ENCODE results near the gene SLC24A3. TPM values are rescaled to one million over a fixed set of nuclear protein-coding genes. Genes with fewer than 3 reads are reported as not detected.

The SLC24A3 gene
- total RNA-seq, 1 donor from 2014 or later, result not detected

DNA sequence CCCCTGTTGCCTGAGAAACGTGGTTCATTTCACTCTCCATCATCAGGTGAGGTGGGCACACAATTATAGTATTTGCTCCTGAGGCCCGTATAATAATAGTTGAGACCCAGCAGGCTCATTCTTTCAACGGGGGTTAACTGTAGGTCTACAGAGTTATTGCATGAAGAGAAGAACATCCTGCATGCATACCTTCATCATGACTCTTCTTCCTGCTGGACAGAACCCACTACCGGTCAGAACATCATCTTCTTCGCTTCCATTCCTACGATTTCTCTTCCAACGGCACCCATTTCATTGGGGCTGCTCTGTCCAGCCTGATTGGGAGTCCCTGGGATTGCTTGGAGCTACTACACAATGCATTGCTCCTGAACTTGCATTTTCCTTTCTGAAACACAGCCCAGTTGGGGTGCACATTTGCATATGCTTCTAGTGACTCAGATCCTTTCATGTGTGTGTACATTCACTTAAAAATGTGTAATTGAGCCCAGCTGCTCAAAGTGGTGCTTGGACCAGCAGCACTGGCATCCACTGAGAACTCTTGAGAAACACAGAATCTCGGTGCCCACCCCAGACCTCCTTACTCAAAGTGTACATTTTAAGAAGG is 57.4 kb downstream of the SLC24A3 start:
- intact Hi-C loops (cut with micrococcal nuclease), result no loop called here

DNA sequence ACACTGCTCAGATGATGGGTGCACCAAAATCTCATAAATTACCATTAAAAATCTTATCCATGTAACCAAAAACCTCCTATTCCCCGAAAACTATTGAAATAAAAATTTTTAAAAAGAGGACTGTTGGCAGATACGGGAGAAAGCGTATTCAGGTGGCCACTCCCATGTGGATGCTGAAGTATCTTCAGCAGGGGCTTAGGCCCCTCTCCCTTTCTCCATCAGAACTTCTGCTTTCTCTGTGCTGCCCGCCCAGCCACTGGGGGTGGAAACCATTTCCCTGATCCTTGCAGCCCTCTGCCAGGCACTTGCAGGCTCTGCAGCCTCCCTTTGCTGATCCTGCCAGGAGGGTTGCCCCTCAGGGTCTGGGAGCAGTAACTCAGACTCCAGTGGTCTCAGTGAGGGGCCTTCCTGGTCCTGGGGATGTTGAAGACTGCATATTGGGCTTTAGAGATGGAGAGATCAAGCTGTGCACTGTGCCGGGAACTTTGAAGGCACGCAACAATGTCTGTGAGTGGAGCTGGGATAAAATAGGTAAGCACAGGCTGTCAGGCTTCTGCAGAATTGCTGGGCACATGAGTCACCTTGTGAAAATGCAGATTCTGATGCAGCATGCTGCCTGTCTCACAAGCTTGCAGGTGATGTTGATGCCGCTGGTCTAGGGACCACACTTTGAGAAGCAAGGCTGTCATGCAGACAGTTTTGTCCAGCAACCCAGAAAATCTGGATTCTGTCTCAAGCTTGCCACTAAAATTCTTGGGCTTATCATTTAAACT is 59.6 kb downstream of the SLC24A3 start:
- intact Hi-C loops (cut with micrococcal nuclease), result no loop called here

DNA sequence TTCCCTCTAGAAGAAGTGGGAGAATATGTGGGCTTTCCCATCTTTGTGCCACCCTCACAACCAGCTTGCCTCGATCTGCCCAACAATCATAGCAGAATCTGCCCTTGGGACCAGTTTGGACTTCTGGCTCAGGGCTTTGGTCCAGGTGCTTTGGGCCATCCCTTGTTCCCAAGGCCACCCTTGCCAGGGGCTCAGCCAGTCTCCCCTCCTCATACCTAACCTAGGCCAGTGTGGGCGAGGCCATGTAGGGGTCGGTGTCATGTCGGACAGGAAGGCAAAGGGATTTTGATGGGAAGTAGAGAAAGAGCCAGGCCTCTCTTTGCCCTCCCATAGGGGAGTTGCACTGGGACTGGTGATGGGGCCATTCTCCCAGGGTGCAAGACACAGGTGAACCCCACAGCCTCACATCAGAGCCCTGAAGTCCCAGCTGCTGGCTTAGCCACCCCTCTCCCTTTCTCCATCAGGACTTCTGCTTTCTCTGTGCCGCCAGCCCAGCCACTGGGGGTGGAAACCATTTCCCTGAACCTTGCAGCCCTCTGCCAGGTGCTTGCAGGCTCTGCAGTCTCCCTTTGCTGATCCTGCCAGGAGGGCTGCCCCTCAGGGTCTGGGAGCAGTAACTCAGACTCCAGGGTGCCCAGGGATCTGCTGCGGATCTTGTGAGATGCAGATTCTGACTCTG is 60.7 kb downstream of the SLC24A3 start:
- intact Hi-C loops (cut with micrococcal nuclease), result no loop called here

DNA sequence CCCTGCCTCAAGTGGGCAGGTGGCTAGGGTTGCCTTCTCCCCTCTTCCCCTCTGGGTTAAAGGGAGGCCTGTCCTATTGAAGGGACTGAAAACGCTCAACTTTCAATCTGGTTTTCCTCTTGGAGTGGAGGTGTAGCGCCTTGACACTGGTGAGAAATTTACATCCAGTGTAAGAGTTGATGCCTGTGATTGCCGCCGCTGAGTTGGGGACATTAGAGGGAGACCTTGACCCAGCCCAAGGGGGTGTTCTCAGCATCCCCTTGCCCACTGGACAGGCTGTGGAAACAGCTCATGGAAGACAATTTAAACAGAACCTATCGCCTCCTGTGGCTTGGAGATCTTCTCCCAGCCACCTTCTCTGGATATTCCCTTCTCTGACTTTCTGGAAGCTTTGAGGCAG is 61.6 kb downstream of the SLC24A3 start:
- intact Hi-C loops (cut with micrococcal nuclease), result no loop called here

DNA sequence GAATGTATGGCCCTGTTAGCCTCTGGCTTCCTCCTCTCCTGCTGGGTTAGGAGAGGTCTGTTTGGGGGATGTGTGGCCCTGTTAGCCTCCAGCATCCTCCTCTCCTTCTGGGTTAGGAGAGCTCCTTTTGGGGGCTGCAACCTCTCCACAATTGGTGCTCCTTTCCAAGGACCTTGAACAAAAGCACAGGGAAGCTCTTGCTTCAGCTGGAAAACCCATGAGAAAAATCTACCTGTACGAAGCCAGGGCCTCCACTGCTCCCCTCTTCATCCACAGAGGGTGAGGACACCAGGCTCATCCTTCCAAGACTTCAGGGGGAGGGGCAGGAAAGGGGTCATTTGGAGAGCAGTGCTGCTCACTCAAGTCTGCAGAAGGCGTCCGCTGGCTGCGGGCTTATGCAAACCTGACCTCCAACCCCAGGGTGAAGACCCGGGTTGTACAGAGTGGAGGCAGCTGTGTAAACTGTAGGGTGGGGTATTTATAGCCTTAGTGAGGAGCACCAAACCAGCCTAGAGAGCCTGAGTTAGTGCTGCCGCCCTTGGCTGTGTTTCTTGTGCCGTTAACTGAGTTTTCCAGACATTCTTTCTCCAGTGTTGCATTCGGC is 62.1 kb downstream of the SLC24A3 start:
- intact Hi-C loops (cut with micrococcal nuclease), result no loop called here

DNA sequence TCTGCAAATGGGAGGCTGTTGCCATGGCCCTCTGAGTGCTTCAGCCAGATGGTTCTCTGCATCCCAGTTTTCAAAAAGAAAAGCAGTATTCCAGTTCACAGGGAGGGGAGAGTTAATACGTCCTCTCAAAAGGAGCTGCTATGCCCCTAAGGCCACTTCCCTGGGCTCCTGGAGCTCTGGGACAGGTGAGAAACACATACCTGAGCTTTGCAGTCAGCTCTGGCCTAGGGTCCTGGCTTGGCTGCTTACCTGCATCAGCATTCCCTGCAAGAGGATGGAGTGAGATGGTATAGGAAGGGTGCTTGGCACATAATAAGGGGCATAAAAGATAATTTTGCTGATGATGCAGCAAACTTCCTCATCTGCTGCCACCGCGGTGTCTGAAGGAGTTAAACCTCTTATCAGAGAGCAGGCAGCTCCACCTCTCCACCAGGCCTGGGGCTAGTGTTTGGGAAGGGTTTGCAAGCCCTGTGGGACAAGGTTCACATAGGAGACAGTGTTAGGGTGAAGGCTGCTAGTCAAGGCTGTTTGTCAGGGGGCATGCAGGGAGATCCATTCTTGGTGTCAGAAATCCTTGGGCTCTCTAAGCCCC is 62.7 kb downstream of the SLC24A3 start:
- intact Hi-C loops (cut with micrococcal nuclease), result no loop called here

DNA sequence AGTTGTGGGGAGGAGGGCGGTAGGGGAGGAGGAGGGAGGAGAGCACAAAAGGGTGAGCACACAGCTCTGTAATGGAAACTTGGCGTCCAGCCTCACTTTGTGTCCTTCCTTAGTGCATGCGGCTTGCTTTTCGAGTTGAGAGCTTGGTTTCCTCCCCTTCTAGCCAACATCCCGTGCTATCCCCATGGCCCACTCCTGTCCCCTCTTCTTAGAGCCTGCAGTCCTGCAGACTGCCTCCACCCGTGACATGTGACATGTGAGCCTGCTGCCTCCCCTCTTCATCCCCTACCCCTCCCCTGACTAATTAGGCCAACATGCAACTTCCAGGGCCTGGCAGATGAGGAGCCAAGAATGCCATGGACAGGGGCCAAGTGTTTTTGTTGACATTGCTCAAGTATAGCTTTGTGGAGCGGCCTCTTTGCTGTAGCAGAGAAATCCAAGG is 63.2 kb downstream of the SLC24A3 start:
- intact Hi-C loops (cut with micrococcal nuclease), result no loop called here

DNA sequence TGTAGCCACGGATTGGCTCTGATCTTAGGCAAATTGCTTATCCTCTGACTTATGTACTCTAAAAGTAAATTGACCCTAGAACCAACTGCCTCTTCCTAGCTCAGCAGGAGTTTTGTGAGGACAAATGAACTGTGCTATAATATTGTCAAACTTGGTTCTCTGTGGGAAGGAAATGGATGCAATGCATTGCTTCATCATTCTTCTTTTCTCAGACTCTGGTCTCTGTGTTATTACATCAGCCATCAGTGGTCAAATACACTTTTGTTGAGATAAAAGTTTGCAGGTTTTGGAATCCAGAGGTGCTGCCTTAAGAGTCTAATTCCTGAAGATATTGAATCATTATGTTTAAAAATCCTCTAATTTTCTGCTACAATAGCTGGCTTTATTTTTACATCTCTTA is 64.9 kb downstream of the SLC24A3 start:
- intact Hi-C loops (cut with micrococcal nuclease), result no loop called here

DNA sequence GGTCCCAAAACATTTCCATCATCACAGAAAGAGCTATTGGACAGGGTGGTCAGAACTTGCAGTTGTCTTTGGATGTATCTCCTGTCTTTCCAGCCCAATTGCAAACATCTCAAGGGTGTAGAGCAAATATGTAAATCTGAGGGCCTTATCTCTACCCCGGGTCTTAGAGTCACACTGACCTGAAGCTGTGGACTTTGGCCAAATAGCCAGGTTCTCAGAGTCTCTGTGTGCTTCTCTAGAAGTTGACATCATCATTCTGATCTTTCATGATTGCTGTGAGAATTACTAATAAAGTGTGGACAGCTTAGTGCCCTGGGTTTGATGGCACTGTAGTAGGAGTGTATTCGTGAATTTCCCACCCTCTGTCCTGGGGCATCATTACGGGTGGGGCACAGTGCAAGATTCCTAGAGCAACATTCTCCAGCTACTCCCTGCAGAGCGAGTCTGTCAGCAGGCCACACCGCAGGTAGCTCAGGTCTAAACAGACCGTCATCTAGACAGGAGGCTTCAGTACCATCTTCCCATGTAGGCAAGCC is 71.1 kb downstream of the SLC24A3 start:
- intact Hi-C loops (cut with micrococcal nuclease), result no loop called here

DNA sequence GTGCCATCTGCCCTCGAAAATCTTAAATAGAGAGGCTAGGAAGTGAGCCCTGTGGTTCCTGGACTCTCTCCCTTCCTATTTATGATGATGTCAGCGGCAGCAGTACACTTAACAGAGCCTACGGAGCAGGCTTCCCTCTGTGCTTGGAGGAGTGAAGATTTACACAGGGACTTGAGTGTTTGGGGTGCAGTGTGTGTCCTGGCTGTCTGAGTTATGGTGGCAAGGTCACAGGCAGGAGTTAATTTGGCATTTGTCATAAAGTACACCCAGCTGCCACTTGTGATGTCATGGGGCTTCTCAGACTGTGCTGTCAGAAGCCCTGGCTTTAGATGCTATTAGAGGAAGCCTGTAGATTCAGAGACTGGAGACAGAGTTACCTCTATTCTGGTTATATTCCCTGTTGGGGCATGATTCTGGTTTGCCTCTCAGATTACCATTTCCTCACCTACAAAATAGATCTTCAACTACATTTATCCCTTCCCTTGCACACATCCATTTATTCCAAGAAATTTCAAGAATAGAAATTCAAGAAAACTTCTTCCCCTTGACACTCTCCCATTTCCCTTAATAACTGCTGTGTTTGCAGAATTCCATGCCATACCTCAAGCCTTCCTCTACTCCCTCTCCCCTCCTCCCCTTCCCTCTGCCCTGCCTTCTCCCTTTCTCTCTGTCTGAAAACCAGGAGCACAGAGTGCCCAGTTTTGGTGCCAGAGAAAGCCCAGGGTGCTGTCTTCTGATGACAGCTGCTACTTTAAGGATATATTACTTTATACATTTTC is 72.1 kb downstream of the SLC24A3 start:
- intact Hi-C loops (cut with micrococcal nuclease), result no loop called here

DNA sequence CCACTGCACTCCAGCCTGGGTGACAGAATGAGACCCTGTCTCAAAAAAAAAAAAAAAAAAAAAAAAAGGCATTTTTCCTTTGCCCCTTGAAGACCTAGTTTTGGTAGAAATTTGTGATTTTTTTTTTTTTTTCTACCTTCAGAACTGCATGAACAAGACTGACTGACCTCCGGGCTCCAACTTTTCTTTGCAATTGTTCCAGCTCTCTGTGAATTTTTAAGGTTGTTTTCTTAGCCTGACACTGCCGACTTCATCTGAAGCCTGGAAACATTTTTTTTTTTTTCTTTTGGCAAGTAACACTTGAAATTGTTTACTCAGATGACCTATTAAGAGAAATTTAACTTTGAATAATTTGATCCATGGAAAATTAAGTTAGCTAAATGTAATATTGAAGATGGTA is 73.0 kb downstream of the SLC24A3 start:
- intact Hi-C loops (cut with micrococcal nuclease), result no loop called here

DNA sequence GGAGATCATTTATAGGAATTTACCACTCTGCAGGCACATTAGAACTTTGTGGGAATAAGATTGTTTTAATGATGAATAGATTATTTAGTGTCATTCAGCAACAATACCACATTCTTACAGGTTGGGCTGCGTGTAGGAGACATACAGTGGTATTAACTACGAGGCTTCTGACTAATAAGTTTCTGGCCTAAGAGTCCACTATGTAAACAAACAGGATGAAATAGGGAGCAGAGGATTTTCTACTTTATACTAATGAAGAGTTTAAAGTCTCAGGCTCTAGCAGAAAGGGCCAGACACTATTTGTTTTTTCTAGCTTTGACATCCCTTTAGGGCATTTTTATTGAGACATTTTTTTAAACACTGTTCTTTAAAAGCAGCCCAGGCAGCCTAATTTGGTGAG is 75.6 kb downstream of the SLC24A3 start:
- intact Hi-C loops (cut with micrococcal nuclease), result no loop called here

DNA sequence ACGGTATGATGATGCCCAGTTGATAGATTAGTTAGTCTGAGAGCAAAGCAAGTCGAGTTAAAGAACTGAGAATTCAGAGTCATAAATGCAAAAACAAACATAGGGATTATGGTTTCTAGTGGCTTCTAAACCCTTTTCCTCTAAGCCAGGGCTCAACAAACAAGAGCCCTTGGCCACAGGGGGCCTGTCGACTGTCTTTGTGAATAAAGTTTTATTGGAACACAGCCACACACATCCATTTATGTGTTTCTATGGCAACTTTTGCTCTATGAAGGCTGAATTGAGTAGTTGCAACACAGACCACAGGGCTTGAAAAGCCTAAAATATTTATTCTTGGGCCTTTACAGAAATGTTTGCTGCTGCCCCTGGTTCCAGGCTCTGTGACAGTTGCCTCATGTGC is 76.2 kb downstream of the SLC24A3 start:
- intact Hi-C loops (cut with micrococcal nuclease), result no loop called here

DNA sequence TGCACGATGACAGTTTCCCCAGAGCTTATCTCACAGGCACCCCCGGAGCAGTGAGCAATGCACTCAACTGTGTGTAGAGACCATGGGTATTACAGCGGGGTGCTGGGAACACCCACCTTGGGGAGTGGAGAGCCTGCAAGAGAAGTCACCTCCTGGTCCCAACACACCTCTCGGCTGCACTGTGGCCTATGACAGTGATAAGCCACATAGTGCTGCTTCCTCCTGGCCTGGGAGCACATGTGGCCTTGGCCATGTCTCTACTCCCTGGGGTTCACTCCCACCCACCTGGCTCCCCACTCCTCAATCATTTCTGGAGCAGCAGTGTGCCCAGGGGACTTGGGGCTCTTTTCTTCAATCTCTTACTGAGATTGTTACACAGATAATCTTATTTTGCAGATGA is 77.0 kb downstream of the SLC24A3 start:
- intact Hi-C loops (cut with micrococcal nuclease), result no loop called here

DNA sequence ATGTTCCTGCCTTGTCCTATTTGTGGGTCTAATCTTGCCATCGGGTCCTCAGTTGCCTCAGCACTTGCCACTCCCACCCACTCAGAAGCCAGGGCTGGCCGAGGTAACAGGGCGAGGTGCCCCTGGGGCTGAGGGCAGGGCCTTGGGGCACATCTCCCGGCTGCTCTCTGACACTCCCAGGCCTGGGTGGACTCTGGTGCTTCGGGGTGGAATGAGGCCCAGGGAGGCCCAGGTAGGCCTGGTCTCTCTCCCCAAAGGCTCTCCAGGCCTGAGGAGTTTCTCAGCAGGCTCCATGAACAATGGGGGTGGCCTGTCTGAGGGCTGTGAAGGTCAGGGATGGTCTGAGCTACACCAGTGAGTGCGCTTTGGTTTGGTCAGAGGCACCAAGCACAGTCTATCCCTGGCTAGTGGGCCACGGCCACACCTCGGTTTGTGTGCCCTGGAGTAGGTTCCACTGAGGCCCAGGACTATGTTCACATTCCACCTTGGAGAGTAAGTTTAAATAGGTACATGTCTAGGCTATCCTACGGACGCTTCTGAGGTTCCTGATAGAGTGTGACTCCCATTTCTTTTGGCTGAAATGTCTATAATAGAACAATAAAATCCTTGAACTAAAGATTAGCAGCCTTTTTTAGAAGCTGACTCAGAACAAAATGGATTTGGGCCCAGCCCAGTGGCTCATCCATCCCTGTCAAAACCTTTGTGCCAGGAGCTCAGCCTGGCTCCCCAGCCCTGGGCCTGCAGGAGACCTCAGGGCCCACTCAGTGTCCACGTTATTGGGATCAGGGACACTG is 78.8 kb downstream of the SLC24A3 start:
- intact Hi-C loops (cut with micrococcal nuclease), result no loop called here

DNA sequence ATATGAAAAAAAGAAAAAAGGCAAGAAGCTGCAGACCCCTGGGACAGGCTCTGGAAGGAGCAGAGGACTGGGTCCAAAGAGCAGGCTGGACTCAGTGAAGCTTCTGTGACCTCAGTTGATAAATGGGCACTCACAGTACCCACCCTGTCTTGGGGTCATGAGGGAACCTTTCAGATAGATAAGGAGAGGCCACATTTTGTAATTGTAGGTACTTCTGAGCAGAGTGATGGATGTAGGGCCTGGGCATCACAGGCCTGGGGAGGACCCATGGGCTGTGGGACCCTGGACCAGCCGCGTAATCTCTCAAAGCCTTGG is 79.3 kb downstream of the SLC24A3 start:
- intact Hi-C loops (cut with micrococcal nuclease), result no loop called here

DNA sequence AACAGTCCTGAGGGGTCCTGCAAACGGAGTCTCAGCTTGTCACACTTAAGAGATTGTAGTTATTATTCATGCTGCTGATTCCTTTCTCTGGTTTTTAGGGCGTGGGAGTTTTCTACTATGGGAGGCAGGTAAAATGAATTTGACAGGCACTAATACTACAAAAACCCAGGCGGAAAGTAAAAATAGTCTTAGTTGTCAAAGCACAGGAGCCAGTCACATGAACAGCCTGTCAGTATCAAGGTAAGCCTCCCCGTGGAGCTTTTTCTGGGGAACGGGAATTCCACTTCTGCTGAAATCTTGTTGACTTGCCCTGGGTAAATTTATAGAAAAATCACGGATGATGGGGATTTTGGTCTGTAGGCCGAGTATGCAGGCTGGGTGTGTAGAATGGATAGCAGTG is 79.8 kb downstream of the SLC24A3 start:
- intact Hi-C loops (cut with micrococcal nuclease), result no loop called here

DNA sequence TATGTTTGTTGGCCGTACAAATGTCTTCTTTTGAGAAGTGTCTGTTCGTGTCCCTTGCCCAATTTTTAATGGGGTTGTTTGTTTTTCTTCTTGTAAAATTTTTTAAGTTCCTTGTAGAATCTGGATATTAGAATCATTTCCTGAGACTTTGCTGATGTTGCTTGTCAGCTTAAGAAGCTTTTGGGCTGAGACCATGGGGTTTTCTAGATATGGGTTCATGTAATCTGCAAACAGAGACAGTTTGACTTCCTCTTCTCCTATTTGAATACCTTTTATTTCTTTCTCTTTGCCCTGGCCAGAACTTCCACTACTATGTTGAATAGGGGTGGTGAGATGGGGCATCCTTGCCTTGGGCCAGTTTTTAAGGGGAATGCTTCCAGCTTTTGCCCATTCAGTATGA is 82.6 kb downstream of the SLC24A3 start:
- intact Hi-C loops (cut with micrococcal nuclease), result no loop called here

DNA sequence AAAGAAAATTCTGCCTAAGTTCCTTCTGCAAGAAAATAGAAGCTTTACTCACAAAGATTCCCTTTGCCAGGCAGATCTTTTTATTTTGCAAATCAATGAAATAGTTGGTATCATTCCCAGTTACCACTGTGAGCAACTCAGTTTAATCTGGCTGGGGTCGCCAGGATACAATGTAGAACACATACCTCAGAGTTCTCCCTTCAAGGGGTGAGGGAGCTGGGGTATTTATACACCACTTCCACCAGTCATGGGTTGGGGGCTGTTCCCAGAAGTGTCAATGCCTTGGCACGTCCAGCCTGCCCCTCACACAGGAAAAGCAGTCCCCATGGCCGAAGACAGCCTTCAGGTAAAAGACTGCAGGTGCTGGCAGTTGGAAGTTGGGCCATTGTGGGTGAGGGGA is 86.2 kb downstream of the SLC24A3 start:
- intact Hi-C loops (cut with micrococcal nuclease), result no loop called here

DNA sequence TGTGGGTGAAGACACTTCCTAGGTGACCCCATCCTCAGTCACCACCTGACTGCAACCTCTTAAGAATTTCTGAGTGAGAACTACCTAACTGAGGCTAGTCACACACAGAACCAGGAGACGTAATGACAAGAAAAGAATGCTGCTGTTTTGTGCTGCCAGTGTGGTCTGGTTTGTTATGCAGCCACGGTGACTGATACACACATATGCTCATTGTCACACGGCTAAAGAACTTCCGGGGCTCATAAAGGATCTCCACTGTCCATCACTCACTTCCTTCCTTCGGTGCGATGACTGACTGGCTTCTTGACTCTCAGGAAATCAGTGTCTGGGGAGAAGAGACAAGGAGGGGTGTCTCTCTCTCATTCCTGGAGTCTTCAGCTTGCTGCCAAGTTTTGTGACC is 88.0 kb downstream of the SLC24A3 start:
- intact Hi-C loops (cut with micrococcal nuclease), result no loop called here

All from T-helper 1 cell treated with Interleukin-12 subunit alpha and Interleukin-12 subunit beta and Interleukin-4 antibody, amounts not matched to agents 30 ng/mL and 1 ng/mL, for 36 hours (primary cell).